Stimulated activated CD4-positive, alpha-beta T cell treated with anti-CD3 and anti-CD28 coated beads, TNF-alpha, amount 100 ng/mL, for 4 hours (primary cell): ENCODE data around the gene FANCL.
"Not testable (repeated sequence)": the region's sequence is repeated elsewhere in the genome, so short reads cannot be mapped to it uniquely, and the experiment has no call there.

Experiments used
- DNase-seq, 3 experiments: peaks; one replicate each; pipeline ENCODE4 v3.0.0-alpha.2; 2020; ENCODE audit warnings: low read depth in 3 of 3

Gene FANCL

GRCh38 chr2:58206785-58207184 lies 34.3 kb downstream of the FANCL start:
- DNase-seq, result no peak

GRCh38 chr2:58204195-58204959 lies 36.7 kb downstream of the FANCL start:
- DNase-seq, result no peak

GRCh38 chr2:58203018-58203417 lies 38.1 kb downstream of the FANCL start:
- no peak for DNase-seq

- no peak for DNase-seq
Measured at GRCh38 chr2:58202404-58202803, 38.7 kb downstream of the FANCL start.

- no peak for DNase-seq
Measured at GRCh38 chr2:58197894-58198293, 43.2 kb downstream of the FANCL start.

- DNase-seq, result no peak
Measured at GRCh38 chr2:58195662-58196061, 45.5 kb downstream of the FANCL start.

GRCh38 chr2:58194458-58194857 lies 46.7 kb downstream of the FANCL start:
- DNase-seq, result no peak

- not testable (repeated sequence) for DNase-seq
Measured at GRCh38 chr2:58187022-58187421, 54.1 kb downstream of the FANCL start.

- no peak for DNase-seq
Measured at GRCh38 chr2:58186501-58186900, 54.6 kb downstream of the FANCL start.

GRCh38 chr2:58182527-58182926 lies 58.6 kb downstream of the FANCL start:
- DNase-seq, result no peak

- DNase-seq, result no peak
Measured at GRCh38 chr2:58180635-58181034, 60.5 kb downstream of the FANCL start.

- DNase-seq, result not testable (repeated sequence)
Measured at GRCh38 chr2:58180175-58180574, 61.0 kb downstream of the FANCL start.

- DNase-seq, result not testable (repeated sequence)
Measured at GRCh38 chr2:58177187-58177586, 63.9 kb downstream of the FANCL start.

- not testable (repeated sequence) for DNase-seq
Measured at GRCh38 chr2:58171831-58172230, 69.3 kb downstream of the FANCL start.

- not testable (repeated sequence) for DNase-seq
Measured at GRCh38 chr2:58170334-58170933, 70.7 kb downstream of the FANCL start.

- DNase-seq, result not testable (repeated sequence)
Measured at GRCh38 chr2:58169845-58170244, 71.3 kb downstream of the FANCL start.

- not testable (repeated sequence) for DNase-seq
Measured at GRCh38 chr2:58168130-58168529, 73.0 kb downstream of the FANCL start.

GRCh38 chr2:58163913-58164312 lies 77.2 kb downstream of the FANCL start:
- no peak for DNase-seq

GRCh38 chr2:58158481-58158880 lies 82.6 kb downstream of the FANCL start:
- DNase-seq, result no peak

- DNase-seq, result no peak
Measured at GRCh38 chr2:58157754-58158153, 83.4 kb downstream of the FANCL start.

- no peak for DNase-seq
Measured at GRCh38 chr2:58156780-58157179, 84.3 kb downstream of the FANCL start.

- no peak for DNase-seq
Measured at GRCh38 chr2:58155160-58155778, 85.9 kb downstream of the FANCL start.

GRCh38 chr2:58146707-58147106 lies 94.4 kb downstream of the FANCL start:
- DNase-seq, result no peak
